Measurements from ENCODE around the gene LRRC28.

The LRRC28 gene

DNA sequence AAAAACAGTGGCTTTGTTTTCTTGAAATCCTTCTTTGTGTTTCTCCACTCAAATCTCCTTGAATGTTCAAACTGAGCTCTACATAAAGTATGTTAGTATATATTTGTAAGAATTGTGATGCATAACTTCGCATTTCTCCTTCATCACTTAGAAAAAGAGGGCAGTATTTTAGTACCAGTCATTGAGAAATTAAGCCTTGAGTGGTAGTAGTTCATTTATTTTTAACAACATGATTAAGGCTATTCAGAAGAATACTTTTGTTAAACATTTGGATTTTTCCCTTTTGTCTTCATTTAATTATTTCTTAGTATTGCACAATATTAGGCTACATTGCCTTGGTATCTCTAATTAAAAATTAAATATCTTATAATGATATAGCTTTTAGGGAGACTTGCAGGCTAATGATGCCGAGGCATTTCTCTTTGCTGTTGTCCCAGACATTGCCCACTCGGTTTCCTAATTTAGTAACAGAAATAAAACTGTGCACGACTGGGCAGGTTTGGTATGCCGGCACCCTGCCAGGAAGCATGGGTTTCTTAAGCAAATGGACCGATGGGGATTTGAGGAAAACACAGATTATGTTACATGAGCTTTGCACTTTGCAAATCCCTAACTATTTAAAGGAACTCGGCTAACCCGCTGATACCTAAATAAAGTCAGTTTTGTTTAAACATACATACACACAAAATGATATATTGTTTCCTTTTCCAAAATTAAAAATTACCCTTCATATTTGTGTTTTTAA lies 54.7 kb downstream of the LRRC28 start:
- DNase-seq (ENCODE audit: low spot score), result no peak

DNA sequence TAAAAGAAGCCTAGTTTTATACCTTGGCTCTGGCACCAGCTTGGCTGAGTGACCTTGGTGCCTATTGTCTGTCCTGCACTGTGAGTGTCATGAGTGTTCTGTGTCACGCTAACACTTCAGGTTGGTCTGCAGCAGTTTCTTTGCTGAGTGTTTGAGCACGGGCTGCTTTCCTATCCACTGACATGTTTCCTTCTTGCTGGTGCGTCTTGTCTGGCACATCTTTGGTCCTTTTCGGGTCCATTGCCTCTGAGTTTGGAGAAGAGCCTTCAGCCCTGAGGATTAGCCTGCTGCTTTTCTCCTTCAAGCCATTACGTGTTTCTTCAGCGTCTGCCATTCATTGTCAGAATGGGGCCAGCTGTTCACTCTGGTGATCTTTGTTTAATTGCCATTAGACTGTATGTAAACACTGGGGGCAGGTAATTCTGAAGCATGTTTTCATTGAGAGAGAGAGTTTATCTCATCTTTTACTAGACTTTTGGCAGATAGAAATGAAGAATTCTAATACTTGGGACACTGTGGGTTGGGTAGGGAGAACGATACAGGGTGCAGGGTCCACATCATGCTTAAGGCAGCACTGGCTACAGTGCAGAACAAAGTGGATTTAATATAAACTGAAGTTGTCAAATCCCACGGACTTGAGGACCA lies 55.5 kb downstream of the LRRC28 start:
- no peak for DNase-seq (ENCODE audit: low spot score)

DNA sequence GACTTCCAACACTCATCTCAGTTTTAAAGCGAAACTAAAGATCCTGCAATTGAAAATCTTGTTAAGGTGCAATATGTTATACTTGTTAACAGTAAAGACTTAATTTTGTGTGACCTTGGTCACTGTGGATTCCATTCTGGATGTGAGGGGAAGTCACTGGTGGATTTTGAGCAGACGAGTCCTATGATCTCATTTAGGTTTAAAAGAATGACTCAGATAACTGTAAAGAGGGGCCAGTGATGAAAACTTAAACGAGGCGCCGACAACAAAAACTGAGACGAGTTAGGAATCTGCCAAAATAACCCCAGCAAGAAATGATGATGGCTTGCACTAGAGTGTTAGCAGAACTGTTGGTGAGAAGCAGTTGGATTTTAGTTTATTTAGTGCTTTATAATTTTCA lies 56.5 kb downstream of the LRRC28 start:
- DNase-seq (ENCODE audit: low spot score), result no peak

DNA sequence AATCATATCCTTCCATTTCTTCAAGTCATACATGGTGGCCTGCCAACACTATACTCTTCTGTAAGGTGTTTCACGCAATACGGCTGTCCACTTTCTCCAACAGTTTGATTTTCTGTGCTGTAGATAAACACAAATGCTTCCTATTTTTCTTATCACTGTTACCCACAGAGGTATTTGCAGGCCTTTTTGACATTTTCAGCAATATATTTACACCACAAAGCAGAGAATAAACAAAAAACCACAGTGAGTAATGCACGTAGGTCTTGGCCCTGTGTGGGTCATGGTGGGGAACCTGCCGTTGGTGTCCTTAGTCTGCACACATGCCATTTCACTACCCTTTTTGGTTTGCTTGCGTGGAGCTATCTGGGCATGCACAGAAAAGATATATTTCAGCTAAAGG lies 59.5 kb downstream of the LRRC28 start:
- DNase-seq (ENCODE audit: low spot score), result no peak

- DNase-seq (ENCODE audit: low spot score), result no peak
Observed at GRCh38 chr15:99312228-99312627, 60.9 kb downstream of the LRRC28 start.

- DNase-seq (ENCODE audit: low spot score), result no peak
Observed at GRCh38 chr15:99312794-99313193, 61.5 kb downstream of the LRRC28 start.

GRCh38 chr15:99315636-99316035 lies 64.4 kb downstream of the LRRC28 start:
- no peak for DNase-seq (ENCODE audit: low spot score)

DNA sequence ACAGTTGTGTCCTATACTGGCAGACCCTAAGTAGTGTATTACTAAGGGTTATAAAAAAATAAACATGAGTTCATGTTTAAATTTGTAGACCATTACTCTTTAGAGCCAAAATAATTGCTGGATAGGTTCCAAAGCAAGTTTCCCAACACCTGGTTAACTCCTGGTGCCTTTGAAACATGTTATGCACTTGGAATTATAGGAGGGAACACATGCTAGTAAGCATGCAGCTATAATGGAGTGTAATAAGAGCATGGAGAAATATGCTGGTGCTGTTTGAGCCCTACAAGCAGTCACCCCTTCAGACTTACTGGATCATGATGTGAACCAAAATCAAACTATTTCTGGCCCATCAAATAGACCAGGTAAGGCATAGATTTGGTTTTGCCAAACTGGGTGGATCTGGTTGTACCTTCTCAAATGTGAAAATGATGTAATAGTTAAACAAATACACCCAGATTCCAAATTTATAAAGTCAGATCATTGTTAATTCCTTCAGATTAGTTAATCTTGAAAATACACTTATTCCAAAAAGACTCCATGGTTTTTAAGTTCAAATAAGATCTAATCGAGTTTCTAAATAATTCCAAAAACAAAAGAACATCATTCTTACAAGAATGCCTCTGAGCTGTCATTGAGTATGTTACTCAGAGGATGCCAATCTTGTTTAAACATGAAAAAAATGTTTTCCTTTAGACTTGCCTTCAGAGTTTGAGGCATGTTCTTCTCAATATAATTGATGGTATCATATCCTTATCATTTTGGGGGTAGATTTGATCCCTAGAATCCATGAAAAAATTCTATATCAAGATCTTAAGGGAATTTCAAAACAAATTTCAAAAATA lies 69.3 kb downstream of the LRRC28 start:
- DNase-seq (ENCODE audit: low spot score), result no peak

- no peak for DNase-seq (ENCODE audit: low spot score)
Observed at GRCh38 chr15:99321468-99321867, 70.2 kb downstream of the LRRC28 start.

DNA sequence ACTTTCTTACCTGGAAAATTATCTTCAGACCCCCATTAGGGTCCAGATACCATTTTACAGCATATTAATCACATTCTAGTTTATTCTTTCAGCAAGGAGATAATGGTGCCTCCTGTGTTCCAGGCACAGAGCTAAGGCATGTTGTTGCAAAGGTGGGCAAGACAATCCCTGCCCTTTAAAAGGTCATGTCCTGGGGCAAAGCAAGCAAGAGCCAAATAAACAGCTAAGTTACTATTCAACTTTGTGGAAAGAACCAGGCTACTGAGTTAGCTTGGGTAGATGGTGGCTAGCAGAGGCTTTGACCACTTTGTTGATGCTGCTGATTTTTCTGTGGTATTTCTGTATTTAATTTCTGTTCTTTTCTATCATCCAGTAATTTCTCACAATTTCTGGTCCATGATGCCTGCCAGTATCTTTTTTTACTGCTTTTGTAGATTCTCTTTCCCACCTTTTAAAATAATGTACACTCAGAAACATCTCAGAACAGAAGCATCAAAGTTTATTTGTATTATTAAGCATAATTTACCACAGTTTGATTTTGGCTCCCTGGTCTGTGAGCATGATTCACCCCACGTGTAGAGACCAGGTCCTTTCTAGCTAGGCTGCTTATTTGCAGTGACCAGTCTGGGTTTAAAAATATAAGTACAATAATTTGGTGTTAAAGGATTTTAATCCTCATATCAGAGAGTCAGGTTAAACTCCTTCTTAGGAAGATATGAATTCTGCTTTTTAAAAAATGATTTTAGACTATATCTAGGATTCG lies 71.5 kb downstream of the LRRC28 start:
- DNase-seq (ENCODE audit: low spot score), result no peak

DNA sequence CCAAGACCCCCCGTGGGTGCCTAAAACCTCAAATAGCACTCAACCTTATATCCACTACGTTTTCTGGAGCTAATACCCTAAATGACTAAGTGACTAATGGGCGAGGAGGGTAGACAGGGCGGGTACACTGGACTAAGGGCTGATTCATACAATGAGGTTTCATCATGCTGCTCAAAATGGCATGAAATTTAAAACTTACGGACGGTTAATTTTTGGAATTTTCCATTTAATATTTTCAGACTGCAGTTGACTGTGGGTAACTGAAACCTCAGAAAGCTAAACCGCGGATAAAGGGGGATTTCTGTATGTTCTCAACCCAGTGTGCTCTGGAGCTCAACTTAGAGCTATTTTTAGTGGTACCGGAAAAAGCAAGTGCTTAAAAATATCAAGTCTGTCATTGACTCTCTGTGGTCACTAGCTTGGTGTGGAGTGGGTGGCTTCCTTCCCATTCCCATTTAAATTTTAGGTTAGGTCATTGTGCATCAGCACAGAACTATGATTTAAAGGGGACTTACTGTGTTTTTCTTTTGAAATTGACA lies 72.9 kb downstream of the LRRC28 start:
- DNase-seq (ENCODE audit: low spot score), result no peak

- DNase-seq (ENCODE audit: low spot score), result no peak
Observed at GRCh38 chr15:99324700-99325099, 73.4 kb downstream of the LRRC28 start.

DNA sequence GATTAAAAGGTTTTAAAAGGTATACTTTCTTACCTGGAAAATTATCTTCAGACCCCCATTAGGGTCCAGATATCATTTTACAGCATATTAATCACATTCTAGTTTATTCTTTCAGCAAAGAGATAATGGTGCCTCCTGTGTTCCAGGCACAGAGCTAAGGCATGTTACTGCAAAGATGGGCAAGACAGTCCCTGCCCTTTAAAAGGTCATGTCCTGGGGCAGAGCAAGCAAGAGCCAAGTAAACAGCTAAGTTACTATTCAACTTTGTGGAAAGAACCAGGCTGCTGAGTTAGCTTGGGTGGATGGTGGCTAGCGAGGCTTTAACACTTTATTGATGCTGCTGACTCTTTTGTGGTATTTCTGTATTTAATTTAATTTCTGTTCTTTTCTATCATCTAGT lies 75.0 kb downstream of the LRRC28 start:
- DNase-seq (ENCODE audit: low spot score), result no peak

DNA sequence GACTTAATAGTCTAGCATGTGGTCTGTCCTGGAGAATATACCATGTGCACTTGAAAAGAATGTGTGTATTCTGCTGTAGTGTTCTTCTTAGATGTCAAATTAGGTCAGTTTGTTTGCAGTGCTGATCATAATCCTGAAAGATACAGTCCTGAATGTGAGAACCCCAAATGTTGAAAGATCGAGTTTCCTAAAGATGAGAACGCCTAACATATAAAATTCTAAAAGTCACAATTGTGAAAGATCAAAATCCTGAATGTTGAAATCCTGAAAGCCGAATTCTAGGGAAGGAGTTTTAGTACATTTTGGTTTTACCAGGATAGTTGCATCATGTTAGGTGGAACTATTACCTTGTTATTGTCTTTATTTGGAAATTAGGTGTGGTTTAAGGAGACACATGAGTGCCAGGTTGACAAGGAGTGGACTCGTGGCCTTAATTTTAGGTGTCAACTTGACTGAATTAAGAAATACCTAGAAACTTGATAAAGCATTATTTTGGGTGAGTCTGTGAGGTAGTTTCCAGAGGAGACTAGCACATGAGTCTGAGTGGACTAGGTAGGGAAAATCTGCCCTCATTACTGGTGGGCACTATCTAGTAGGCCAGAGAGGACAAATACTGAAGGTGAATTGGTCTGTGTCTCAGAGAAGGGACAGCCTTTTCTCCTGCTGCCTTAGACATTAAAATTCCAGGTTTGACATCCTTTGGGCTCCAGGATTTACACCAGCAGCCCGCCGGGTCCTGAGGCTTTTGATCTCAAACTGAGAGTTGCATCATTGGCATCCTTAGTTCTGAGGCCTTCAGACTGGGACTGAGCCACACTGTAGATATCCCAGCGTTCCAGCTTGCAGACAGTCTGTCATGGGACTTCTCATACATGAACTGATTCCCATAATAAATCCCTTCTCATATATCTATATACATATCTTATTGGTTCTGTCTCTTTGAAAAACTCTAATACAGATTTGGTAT lies 77.1 kb downstream of the LRRC28 start:
- no peak for DNase-seq (ENCODE audit: low spot score)

GRCh38 chr15:99331381-99331780 lies 80.1 kb downstream of the LRRC28 start:
- no peak for DNase-seq (ENCODE audit: low spot score)

DNA sequence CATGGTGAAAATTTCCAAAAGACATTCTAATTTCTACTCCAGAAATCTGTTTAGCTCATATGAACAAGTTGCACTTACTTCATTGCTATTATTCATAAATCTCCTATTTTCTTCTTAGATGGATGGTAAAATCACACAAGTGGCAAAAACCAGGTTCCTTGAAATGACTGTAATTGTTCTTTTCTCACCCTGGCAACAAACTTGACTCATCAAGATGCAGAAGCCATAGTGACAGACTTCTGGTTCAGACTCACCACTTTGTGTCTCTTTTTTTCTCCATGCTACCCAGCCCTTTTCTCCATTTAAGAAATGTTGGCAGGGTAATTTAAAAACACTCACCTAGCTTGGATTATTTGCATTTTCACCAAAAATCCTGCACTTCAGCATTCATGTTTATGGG lies 82.1 kb downstream of the LRRC28 start:
- no peak for DNase-seq (ENCODE audit: low spot score)

- no peak for DNase-seq (ENCODE audit: low spot score)
Observed at GRCh38 chr15:99333981-99334380, 82.7 kb downstream of the LRRC28 start.

DNA sequence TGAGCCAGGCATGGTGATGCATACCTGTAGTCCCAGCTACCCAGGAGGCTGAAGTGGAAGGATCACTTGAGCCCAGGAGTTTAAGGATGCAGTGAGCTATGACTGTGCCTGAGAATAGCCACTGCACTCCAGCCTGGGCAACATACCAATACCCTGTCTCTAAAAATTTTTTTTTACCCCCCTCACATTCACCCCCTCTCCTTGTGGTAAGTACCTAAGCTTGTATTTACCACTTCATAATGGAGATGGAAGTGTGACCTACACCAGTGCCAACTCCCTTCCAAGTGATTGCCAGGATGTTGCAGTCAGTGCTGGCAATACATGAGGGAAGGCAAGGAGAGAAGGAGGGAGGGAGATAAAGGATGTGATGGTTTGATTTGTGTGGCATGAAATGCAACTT lies 84.2 kb downstream of the LRRC28 start:
- no peak for DNase-seq (ENCODE audit: low spot score)

GRCh38 chr15:99336794-99337193 lies 85.5 kb downstream of the LRRC28 start:
- DNase-seq (ENCODE audit: low spot score), result no peak

- no peak for DNase-seq (ENCODE audit: low spot score)
Observed at GRCh38 chr15:99340347-99340746, 89.1 kb downstream of the LRRC28 start.

GRCh38 chr15:99341786-99342185 lies 90.5 kb downstream of the LRRC28 start:
- DNase-seq (ENCODE audit: low spot score), result no peak

All from NAMALWA (cell line).